ENCODE data around the gene CLDN25.
"Not testable (repeated sequence)": the region's sequence is repeated elsewhere in the genome, so short reads cannot be mapped to it uniquely, and the experiment has no call there.

Gene CLDN25

DNA sequence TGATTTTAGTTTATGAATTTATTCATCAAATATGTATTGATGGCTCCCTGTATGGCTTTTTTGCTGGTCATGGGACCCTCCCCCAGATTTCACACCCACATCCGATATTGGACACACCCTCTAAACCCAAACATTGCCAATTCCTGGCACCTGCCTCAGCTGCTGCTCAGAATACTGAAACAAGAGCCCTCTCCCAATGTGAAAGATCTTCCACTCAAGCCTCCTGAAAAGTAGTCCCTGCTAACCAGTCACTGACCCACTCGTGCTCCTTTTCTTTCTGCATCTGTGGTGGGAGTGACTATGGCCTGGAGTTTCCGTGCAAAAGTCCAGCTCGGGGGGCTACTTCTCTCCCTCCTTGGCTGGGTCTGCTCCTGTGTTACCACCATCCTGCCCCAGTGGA is at the start of gene CLDN25:
Gene CLDN25 (plus strand): TSS at position 301 of the 400 bp plus-strand sequence. CDS start 0 bp downstream, at position 301.
- no peak for DNase-seq

DNA sequence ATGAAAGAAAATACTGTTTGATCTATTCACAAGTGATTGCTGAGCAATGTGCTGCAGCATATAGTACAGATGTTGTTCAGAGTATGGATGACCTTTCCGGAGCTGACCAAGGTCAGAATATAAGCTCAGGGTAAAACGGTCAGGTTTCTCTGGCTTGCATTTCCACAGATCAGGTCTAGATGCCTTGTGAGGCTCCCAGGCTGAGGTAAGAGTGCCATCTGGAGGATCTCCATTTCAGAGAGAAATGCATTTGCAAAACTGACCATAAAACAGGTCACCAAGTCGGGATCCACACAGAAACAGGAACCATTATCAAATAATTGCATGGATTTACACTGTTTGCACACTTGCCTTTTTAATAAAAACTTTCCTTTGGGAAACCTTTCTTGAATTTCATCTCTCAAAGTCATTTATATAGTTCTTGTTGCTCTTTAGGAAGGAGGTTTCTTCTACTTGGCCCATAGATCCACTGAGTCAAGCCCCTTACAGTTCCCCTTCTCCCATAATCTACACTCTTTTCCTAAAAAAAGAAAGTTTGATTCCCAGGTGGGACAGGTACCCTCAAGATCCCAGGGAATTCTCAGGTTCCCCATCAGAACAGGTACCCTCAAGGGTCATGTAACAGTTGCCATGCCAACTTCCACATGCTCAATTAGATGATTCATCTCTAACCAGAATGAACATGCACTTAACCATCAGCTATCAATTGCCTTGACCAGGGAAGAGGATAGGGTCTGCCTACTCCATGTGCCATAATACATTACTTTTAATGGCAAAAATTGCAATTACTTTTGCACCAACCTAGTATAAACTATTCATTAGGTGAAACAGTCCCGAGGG is 48.5 kb upstream of the CLDN25 start:
- peak; percentile 87 for DNase-seq

DNA sequence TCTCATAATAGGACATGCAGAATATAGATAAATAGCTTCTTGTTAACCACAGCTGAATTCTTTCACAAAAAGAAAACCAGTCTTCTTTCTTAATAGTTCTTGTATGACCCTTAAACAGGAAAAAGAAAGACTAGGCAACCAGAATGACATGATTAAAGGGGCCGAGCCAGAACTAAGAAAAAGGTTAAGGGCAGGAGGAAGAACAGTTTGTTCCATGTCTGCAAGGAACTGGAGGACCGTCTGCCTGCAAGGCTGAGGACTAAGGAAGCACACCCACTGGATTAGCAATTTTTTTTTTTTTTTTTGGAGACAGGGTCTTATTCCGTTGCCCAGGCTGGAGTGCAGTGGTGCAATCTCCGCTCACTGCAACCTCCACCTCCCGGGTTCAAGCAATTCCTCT is 47.5 kb upstream of the CLDN25 start:
- no peak for DNase-seq

DNA sequence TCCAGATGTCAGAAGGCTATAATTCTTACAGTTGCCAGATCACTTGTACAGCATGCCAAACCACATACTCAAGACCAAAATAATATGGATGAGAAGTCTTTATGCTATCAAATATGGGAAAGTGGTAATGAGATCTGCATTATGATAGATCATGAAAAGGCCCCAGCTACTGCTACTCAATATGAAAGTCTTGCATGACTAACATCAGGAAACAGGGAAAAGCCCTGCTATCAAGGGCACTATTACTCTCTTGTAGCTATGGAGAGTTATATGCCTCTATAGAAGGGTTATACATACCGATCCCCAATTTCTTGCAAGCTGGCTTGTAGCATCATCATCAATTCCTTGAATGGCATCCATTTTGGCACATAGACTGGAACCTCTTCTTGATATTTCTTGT is 43.3 kb upstream of the CLDN25 start:
- DNase-seq = no peak

DNA sequence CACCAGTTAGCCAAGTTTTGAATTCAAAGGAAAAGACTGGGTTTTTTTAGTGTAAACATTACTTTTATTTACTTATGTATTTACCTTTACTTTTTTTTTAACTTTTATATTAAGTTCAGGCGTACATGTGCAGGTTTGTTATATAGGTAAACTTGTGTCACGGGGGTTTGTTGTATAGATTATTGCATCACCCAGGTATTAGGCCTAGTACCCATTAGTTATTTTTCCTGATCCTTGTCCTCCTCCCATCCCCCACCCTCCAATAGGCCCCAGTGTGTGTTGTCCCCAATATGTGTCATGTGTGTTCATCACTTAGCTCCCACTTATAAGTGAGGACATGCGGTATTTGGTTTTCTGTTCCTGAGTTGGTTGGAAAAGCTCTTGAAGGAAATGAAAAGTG is 26.7 kb upstream of the CLDN25 start:
- DNase-seq = no peak

DNA sequence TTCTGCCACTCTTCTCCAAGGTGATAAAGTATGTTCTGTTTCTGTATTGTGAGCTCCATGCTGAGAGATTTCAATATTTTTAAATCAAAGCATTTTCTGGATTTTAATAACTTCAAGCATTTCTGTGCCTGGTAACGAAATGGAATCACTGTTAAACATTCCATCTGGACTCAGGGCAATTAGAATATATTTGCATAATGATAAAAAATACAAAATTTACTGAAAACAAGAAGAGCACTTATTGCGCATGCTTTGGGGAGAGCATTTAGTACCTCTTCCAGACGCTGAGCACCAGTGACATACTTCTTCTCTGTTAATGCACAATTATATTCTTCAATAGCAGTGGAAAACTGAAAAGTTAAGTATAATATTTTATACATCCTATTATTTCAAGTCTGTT is 19.4 kb upstream of the CLDN25 start:
- no peak for DNase-seq

DNA sequence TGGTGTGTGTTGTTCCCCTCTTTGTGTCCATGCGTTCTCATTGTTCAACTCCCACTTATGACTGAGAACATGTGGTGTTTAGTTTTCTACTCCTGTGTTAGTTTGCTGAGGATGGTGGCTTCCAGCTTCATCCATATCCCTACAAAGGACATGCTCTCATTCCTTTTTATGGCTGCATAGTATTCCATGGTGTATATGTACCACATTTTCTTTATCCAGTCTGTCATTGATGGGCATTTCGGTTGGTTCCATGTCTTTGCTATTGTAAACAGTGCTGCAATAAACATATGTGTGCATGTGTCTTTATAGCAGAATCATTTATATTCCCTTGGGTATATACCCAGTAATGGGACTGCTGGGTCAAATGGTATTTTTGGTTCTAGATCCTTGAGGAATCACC is 16.6 kb upstream of the CLDN25 start:
- not testable (repeated sequence) for DNase-seq

DNA sequence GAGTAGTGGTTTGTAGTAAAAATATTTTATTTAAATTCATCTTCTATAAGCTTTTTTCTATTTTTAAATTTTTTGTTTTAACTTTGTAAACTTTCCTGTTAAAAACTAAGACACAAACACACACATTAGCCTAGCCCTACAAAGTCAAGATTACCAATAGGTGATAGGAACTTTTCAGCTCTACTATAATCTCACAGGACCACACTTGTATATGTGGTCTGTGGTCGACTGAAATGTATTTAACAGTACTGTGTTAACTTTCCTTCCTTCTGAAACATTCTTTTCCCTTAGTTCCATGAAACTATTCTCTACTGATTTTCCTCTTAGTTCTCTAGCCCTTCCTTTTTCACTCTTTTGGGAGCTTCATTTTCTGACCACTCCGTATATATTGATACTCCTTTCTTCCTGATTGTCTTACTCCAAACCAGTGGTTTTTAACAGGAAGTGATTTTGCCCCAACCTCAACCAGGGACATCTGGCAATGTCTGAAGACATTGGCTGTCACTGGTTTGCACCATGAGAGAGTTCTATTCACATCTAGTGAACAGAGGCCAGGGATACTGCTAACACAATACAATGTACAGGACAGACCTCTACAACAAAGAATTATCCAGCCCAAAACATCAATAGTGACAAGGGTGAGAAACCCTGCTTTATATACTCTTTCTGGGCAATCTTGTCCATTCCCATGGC is 14.9 kb upstream of the CLDN25 start:
- peak; percentile 73 for DNase-seq

DNA sequence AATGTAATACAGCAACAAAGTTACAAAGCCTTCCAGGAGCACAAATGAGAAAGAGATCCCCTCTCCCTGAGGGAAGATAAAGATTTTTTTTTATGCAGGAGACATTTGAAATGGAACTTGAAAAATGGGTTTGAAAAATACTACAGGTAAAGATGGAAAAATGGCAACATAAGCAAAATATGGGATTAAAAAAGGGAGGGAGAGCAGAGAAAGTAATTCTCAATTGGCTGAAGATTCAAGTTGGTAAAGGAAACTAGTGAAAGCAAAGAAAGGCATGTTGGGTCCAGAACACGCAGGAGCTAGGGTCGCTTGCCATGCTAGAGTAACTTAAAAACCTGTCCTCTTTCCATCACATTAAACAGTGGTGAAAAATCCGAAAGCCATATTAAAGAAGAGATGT is 7.6 kb upstream of the CLDN25 start:
- DNase-seq = no peak

DNA sequence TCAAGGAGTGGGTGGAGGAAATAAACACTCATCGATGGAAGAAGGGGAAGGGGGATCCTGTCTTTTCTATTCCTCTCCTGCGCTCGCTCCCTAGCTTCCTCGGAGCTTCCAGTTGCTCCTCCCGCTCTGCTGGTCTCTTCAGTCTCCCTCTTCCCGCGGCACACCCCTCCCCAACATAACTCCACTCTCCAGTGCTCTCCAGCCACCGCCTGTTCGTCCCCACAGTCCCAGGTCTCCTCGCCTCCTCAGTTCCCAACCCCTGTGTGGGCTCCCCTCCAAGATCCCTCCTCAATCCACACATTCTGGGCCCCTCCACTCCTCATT is 6.5 kb upstream of the CLDN25 start:
- no peak for DNase-seq

DNA sequence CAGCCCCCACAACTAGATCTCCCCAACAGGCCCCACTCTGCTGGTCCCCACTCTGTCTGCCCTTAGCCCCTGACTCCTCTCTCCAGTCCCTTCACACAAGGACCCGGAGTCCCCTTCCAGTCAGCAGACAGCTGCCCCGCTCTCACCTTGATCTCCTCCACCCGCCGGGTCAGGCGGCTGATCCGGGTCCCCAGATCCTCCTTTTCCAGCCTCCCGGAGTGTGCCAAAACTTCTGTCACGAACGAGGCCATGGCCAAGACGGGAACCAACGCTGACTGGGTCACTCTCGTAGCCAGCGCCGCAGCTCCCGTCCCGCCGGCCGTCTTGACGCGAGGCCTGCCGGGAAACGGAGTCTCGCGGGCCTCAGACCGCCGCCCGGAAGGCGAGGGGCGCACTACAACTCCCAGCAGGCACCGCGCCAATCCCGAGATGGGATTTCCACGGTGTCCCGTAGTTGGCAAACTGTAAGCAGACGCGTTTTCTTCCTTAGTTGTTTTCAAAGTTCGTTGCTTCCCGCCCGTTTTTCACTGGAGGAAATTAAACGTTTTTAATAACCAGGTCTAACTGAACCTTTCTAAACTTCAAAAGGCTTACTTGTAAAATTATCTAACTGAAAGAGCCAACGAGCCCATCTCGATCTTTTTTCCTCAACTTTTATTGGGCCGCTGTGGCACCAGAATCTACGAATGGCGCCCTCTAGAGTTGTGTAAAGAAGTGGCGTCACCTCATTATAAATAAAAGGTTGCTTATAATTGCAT is 6.0 kb upstream of the CLDN25 start, which contains the start of gene ZW10:
Gene ZW10 (minus strand): TSS at position 277 of the 758 bp plus-strand sequence. CDS start 26 bp downstream, at position 251.
- peak; percentile 99 for DNase-seq

DNA sequence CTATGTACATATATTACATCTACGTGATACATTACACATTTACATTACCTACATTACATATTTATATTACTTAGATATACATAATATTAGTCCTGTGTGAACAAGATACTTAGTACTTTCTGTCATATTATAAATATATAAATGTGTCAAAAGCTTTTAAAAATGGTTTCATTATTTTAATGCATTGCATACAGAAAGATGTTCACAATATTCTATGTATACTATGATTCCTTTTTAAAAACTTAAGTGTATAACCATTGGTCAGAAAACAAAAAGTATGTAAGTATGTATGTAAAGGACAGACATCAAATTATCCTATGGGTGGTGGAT is 5.5 kb upstream of the CLDN25 start:
- DNase-seq = no peak

DNA sequence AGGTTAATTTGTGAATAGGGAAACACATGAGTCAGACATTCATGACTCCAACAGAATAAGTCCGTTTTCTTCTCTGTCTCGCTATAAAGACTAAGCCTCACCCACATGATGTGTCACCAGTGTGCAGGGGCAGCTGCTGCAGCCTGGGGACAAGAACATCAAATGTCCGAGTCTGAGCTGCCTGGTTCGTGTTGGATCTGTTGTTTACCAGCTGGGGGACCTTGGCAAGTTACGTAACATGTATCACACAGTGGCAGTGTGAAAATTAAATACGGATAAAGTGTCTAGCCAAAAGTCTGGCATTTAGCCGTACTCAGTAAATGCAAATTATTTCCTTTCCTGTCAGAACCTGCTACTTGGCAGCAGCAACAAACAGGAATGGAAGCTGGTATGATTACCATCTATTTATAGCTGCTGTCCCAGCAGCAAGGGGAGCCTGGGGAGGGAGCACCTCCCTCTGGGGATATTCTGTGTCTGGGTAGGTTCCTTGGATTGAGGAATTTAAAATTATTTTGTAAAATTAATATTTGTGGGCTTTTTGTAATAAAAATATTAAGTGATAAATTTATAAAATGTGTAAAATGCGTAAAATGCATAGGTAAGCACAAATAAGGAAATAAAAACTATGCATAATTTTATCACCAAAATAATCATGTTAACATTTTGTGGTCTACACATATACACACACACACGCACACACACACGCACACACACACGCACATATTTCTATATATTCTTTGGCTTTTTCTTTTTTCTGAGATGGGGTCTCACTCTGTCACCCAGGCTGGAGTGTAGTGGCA is 1.3 kb upstream of the CLDN25 start:
- DNase-seq = peak; percentile 25

DNA sequence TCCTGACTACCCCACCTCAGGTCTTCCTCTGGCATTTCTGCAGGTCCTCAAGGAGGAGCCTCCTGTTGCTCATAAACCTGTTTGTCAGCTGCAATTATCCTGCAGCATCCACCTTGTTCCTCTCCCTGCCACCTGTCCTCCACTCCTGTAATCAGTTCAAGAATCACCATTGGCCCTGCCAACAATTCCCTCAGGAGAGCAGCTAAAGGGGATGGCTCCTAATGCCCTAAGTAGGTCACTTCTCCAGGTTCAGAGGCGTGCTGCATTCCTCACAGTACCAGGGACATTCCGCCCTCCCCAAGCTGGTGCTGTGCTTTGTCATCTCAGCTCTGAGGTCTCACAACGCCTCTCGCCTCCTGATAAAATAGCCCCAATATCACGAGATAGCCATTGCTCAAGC is 2.1 kb downstream of the CLDN25 start:
- no peak for DNase-seq

DNA sequence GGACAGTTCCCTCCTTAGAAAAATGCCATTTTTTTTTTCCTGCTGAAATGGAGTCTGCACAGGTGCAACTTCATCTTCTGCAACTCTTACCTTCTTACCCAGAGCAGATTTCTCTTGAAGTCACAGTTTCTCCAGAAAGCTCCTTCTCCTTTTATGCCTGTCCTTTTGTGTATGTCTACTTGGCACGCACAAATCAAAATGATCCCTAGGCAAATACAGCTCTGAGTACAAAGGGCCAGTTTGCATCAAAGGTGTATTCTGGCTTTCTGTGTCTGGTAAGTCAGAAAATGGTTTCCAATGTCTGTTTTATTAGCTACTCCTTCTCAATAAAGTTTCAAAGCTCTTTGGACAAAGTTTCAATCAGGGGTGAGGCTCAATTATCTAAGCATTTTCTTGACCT is 2.5 kb downstream of the CLDN25 start:
- no peak for DNase-seq

DNA sequence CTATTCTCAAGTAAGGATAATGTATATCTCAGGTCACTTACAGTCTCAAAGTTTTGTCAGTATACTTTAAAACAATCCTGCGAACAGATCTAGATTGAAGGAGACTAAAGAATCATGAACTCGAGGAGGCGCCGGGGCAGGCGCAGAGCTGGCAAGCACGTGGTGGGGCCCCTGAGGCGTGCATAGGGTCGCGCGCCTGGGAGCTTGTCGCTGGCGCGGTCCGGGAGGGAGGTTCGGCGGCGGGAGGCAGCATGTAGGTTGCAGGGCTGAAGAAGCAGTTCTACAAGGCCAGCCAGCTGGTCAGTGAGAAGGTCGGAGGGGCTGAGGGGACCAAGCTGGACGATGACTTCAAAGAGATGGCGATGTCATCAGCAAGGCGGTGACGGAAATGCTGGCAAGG is 9.4 kb downstream of the CLDN25 start:
- DNase-seq = not testable (repeated sequence)

DNA sequence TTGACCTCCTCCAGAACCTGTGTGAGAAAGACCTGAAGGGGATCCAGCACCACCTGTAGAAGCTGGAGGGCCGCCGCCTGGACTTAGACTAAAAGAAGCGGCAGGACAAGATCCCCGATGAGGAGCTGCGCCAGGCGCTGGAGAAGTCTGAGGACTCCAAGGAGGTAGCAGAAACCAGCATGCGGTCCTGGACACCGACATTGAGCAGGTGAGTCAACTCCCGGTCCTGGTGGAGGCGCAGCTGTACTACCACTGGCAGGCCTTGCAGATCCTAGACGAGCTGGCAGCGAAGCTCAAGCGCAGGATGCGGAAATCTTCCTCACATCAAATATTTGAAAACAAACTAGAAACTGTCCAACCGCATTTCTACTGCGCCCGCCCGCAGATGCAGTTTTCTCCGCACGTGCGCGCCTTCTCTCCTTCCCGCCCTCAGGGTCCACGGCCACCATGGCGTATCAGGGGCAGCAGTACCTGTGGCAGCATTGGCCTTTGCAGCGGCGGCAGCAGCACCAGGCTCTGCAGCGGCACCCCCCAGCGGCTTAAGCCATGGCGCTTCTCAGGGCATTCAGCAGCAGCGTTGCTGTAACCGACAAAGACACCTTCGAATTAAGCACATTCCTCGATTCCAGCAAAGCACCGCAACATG is 10.2 kb downstream of the CLDN25 start:
- no peak for DNase-seq

DNA sequence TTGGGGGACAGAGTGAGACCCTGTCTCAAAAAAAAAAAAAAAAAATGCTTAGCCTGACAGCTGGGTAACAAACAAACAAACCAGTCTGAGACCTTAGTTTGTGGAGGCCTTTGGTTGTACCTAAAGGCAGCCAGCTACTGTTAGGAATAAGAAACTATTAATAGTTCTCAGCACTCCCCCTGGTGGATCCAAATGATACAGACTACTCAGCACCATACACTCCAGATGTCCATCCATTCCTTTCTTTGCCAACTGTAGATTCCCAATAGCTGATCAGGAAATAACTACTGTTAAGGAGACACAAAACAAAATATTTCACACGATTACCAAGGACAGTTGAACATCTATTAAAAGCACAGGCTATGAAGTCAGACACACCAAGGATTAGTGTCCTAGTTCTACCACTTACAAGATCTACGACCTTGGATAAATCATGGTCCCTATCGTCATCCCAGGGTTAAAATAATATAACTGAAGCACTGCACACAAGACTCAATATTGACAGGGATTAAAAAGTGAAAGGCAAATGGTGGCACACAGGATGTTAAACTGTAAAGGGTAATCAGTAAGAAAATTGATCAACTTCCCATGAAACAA is 17.2 kb downstream of the CLDN25 start:
- peak; percentile 79 for DNase-seq

DNA sequence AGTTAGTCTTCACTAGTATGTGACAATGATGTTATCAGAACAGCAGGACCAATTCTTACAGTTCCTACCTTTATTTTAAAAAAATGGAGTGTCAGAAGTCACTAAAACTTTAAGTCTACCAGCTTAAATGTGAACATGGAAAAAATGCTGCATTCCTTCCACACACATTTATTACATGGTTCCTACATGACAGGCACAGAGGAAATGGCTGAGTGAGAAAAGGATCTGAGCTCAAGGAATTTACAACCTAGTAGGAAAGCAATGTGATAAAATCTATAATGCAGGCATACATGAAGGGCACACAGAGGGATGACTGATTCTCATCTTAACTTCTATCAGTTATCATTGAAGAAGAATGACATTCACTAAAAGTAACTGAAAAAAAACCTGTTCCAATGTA is 23.0 kb downstream of the CLDN25 start:
- DNase-seq = no peak

DNA sequence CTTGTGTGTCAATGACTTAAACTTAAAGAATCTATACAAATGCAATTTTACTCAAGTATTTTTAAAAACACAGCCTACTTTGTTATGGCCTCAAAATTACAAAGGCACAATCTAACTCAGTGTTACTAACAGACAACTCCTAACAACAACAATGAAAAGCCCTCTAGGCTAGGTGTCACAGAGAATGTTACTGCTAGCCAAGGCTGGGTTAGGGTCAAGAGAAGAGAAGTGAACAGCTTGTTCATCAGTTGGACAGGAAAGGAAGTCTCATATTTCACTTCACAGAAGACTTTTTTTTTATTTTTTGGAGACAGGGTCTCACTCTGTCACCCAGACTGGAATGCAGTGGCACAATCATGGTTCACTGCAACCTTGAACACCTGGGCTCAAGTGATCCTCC is 26.0 kb downstream of the CLDN25 start:
- no peak for DNase-seq

DNA sequence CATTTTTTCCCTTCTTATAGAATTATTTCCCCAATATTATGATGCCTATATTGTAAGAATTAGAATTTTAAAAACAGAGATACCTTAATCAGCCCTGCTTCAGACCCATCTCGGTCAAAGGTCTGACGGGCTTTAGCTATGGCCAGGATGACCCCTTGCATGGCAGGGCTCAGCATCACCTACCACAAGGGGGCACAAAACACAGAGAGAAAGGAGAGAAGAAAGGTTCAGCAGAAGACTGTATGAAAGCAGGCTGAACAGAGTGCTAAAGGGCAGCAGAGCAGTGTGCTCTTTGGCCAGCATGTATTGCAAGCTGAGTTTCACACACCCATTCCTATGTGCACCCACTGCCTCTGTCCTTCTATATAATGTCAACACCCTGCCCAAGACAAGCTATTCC is 26.8 kb downstream of the CLDN25 start:
- peak; percentile 70 for DNase-seq

DNA sequence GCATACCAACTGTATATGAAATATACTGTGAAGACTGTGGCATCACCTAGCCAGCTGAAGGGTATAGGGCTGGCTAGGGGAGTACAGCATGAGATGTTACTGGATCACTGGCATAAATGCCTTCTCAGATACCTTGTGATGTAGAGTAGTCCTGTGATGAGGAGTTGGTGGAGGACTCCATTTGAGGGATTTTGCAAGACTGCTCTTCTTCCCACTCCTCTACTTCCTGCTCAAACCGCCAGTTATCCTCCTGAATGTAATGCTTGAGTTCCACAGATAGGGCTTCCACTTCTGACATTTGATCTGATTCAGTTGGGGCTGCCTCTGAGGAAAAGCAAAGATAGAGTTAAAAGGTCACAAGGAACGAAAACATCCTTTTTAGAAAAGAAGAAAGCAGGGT is 29.3 kb downstream of the CLDN25 start:
- no peak for DNase-seq
